Measurements from ENCODE around the gene TSPOAP1. TPM values are rescaled to one million over a fixed set of nuclear protein-coding genes. Genes with fewer than 3 reads are reported as not detected.

Gene TSPOAP1
- total RNA-seq, 1 donor from 2014 or later = 3.5 TPM

DNA sequence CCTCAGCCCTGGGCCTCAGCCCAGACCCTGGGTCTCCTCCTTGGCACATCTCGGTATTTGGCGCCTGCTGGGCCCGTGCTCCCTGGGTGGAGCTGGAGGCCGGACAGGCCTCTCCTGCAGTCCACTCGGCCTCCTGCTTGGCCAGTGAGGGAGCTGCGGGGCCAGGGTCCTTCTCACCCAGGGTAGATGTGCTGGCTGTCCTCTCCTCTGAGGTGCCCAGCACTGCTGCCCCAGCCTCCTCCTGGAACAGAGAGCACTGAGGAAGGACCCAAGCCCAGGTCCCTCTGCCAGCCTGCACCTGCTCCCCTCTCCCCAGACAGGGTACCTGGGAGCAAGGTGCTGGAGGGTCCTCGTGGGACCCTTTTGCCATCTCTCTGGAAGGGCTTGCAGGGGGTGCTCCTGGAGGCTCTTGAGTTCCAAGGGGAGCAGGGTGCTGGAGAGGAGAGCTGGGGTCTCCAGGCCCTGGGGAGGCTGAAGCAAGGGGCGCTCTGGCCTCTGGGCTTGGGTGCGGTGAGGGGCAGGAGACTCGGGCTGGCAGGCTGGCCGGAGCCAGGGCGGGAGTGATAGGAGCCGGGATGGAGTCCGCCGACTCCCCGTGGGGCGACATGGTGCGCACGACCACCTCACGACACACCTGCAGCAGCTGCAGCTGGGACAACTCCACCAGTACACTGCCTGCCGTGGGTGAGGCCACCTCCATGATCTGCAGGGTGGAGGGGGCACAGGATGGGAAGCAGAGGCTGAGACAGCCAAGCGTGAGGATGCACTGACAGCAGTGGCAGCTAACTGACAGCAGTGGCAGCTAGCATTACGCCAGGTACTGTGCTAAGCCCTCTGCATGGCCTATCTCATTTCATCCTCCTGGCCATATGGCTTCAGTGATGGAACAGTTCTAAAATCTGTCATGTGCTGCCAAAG is 17.8 kb downstream of the TSPOAP1 start:
- TF ChIP-seq CTCF (conservative IDR thresholded peaks at IDR 0.05; ENCODE audit: low read depth, low read length) = no peak
- no peak overlapping the region for H3K4me3 ChIP-seq (ENCODE audit: low read depth, low read length)
- DNase-seq (ENCODE audit: low read depth) = no peak

GRCh38 chr17:58309918-58310259 is 18.7 kb downstream of the TSPOAP1 start:
- no peak for DNase-seq (ENCODE audit: low read depth)
- no peak overlapping the region for H3K4me3 ChIP-seq (ENCODE audit: low read depth, low read length)
- TF ChIP-seq CTCF (conservative IDR thresholded peaks at IDR 0.05; ENCODE audit: low read depth, low read length) = no peak

DNA sequence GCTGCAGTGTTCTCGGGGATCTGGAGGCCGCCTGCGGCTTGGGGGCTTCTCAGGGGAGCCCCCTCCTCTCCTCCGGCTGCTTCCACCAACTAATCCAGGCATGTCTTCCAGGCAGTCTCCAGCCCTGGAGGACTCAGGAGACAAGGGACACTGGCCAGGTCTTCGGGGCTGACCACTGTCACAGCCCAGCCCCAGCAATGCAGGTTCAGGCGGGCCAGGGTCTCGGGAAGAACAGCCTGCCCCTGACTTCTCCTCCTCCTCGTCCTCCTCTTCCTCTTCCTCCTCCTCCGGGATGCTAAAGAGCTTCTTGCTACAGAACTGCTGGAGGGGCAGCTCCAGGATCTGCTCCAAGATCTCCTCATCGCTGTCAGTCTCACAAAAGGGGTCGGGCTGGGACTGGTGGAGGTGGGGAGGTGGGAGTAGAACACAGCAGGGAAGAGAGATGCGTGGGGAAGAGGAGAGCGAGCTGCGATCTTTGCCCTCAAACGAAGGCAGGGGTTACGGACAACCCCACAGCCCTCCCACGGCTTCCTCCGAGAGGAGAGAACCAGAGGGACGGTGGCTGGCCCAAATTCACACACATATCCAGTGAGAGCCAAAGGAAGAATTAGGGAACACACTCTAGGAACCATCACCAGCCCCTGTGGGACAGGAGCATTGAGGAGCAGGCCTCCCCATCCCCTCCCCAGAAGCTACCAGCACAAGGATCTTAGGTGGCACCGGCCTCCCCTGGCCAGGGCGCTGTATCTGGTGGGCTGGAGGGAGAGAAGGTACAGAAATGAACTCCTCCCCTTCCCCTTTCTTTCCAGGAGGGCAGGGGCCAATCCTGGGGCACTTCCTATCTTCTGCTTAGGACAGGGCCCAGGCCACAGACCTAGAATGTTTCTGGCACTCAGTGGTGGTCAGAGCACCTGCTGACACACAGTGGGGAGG is 19.3 kb downstream of the TSPOAP1 start:
- TF ChIP-seq CTCF (conservative IDR thresholded peaks at IDR 0.05; ENCODE audit: low read depth, low read length) = no peak
- DNase-seq (ENCODE audit: low read depth) = no peak
- no peak overlapping the region for H3K4me3 ChIP-seq (ENCODE audit: low read depth, low read length)

DNA sequence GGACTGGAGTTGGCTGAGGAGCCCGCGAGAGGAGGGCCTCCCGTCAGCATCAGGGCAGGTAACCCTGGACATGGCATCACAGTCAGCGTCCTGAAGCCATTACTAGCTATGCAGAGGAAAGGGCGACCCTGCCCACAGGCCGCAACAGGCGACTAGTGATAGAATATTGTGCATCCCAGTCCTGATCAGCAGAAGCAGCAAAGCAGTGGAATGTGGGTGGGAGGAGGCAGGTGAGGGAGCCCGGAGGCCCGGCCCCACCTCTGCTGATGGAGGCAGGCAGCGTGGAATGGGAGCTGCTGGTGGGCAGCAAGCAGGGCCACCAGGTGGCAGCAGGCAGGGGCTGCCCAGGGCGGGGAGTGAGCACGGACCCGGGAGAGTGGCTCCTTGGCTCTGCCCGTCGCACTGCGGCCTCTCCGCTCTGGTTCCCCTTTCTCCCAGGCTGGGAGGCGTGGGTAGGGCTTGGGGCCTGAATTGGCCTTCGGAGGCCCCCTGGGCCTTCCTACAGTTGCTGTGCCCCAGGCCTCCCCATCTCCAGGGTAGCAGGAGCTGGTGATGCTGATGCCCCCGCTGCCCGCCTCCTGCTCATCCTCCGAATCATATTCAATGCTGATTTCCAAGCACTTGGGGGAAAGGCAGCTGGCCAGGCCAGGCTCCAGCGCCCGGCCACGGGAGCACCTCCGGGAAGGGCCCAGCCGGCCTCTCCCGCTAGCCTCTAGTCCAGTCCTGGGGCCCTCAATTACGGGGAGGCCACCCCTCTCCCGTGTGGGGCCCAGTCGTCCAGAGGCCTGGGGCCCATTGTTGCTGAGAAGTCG is 20.2 kb downstream of the TSPOAP1 start:
- no peak overlapping the region for H3K4me3 ChIP-seq (ENCODE audit: low read depth, low read length)
- TF ChIP-seq CTCF (conservative IDR thresholded peaks at IDR 0.05; ENCODE audit: low read depth, low read length) = no peak
- no peak for DNase-seq (ENCODE audit: low read depth)

DNA sequence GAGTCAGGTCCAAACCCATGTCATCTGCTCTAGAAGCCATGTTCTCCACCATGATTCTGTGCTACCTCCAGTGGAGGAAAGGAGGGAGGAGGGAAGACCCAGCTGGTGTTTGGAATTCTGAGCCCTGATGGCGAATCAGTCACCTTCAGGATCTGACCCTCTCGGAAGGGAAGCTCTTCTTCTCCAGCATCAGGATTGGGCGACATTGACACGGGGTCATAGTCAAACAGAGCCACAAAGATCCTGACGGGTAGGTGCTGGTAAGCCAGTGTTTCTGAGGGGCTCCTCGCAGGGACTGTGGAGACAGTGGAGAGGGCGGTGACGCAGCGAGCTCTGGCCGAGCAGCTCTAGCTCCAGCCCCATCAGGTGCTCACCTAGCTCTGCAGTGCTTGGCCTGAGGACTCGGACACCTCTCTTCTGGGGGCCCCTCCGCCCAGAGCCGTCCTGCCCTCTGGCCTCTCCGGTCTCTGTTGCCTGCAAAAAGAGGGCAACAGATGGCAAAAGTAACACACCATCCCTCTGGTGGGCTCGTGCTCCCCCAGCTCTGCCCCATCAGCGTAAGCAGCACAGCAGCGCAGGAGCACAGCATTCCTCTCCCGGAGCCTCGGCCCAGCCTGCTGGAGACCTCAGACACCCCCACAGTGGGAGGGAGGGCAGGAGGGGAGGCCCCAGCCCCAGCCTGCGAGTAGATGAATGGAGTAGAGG is 21.0 kb downstream of the TSPOAP1 start:
- TF ChIP-seq CTCF (conservative IDR thresholded peaks at IDR 0.05; ENCODE audit: low read depth, low read length) = no peak

More for the DNA sequence above, 21.0 kb downstream of the TSPOAP1 start:
- H3K4me3 ChIP-seq (ENCODE audit: low read depth, low read length) = no peak overlapping the region
- DNase-seq (ENCODE audit: low read depth) = no peak

Measured in epithelial cell of proximal tubule (primary cell).